ENCODE data around the gene OR4N5. TPM values are rescaled to one million over a fixed set of nuclear protein-coding genes. Genes with fewer than 3 reads are reported as not detected.
"Not testable (repeated sequence)": the region's sequence is repeated elsewhere in the genome, so short reads cannot be mapped to it uniquely, and the experiment has no call there.

OR4N5 gene
- total and polyA plus RNA-seq, 12 donors, result not detected

DNA sequence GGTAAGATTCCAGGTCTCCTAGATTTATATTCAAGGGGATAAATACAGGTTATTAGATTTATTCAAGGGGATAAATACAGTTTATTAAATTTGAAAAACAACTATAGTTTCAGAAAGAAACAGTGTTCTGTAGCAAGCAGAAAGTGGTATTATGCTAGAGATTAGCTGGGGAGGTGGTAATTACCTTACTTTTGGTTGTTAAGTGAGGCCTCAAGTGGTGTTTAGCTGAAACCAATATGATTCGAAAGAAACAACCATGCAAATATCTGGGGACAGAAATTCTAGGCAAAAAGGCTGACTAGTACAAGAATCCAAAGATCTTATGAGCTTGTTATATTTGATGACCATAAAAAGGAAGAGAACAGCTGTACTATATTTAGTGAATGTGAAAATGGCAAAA, 6.2 kb downstream of the OR4N5 start:
- Histone ChIP-seq H3K36me3 (no peaks in the 10 kb centered on the region), H3K9me3 (peaks cover 0 to 5% (median 0%) of the 10 kb centered on the region in 11 donors), H3K27ac (no peak overlapping the region), H3K4me3 (no peak overlapping the region), H3K27me3 (no peaks in the 10 kb centered on the region), H3K4me1 (no peaks in the 10 kb centered on the region)
- ATAC-seq (no peak), DNase-seq (no peak)
- WGBS, 2 donors, result 33 to 56% methylated on average over 1 of the region's 1 CpG
- TF ChIP-seq, protein P1, sequence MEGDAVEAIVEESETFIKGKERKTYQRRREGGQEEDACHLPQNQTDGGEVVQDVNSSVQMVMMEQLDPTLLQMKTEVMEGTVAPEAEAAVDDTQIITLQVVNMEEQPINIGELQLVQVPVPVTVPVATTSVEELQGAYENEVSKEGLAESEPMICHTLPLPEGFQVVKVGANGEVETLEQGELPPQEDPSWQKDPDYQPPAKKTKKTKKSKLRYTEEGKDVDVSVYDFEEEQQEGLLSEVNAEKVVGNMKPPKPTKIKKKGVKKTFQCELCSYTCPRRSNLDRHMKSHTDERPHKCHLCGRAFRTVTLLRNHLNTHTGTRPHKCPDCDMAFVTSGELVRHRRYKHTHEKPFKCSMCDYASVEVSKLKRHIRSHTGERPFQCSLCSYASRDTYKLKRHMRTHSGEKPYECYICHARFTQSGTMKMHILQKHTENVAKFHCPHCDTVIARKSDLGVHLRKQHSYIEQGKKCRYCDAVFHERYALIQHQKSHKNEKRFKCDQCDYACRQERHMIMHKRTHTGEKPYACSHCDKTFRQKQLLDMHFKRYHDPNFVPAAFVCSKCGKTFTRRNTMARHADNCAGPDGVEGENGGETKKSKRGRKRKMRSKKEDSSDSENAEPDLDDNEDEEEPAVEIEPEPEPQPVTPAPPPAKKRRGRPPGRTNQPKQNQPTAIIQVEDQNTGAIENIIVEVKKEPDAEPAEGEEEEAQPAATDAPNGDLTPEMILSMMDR (IDR thresholded peaks at IDR 0.05), result no peak
- intact Hi-C loops (cut with DNase I), result no loop called here

DNA sequence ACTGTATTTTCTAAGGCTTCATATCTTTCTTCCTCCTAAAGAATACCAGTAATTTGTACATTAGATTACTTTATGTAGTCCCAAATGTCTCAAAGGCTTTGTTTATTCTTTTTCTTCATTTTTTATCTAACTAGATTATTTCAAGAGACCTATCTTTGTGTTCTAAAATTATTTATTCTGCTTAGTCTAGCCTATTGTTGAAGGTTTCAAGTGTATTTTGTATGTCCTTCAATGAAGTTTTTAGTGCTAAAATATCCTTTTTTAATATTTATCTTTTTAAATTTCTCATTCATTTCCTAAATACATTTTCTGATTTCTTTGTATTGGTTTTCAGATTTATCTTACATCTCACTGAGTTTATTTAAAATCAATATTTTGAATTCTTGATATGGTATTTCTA, 25.8 kb downstream of the OR4N5 start:
- DNase-seq, result no peak
- Histone ChIP-seq H3K27me3 (no peaks in the 10 kb centered on the region), H3K36me3 (no peaks in the 10 kb centered on the region), H3K4me1 (no peaks in the 10 kb centered on the region), H3K4me3 (no peak overlapping the region), H3K27ac (no peak overlapping the region), H3K9me3 (peaks cover 0 to 52% (median 16%) of the 10 kb centered on the region in 11 donors)
- TF ChIP-seq, protein P1 (IDR thresholded peaks at IDR 0.05), result no peak
- intact Hi-C loops (cut with DNase I), result no loop called here
- ATAC-seq, result no peak

DNA sequence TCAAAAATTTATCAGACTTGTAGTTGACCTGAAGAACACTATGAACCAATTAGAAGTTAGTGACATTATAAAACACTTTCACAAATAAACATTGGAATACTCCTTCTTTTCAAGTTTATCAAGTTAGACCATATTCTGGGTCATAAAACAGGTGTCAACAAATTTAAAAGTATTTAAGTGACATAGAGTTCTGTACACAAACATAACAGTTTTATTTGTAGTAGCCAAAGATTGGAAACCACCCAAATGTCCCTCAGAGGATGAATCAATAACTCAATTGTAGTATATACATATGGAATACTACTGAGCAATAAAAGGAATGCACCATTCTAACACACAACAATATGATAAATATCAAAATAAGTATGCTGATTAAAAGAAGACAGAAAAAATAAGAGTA, 28.5 kb downstream of the OR4N5 start:
- ATAC-seq (no peak), DNase-seq (no peak)
- Histone ChIP-seq H3K4me1 (no peaks in the 10 kb centered on the region), H3K4me3 (no peak overlapping the region), H3K36me3 (no peaks in the 10 kb centered on the region), H3K9me3 (peaks cover 0 to 43% (median 16%) of the 10 kb centered on the region in 11 donors), H3K27me3 (no peaks in the 10 kb centered on the region), H3K27ac (no peak overlapping the region)
- TF ChIP-seq, protein P1 (IDR thresholded peaks at IDR 0.05), result no peak
- intact Hi-C loops (cut with DNase I), result no loop called here

DNA sequence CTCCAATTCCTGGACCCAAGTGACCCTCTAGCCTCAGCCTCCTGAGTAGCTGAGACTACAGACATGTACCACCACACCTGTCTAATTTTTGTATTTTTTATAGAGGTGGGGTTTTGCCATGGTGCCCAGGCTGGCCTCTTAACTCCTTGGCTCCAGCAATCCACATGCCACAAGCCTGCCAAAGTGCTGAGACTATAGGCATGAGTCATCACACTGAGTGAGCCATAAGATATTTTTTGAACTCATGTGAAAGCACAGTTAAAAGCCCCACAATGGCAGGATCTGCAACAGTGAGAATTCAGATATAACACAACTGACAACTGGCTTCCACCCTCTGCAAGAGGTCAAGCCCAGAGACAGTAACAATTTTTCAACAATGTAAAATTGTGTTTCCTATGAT, 31.2 kb downstream of the OR4N5 start:
- intact Hi-C loops (cut with DNase I); H3K36me3 ChIP-seq; H3K4me3 ChIP-seq; ATAC-seq; H3K27ac ChIP-seq; DNase-seq; H3K4me1 ChIP-seq; H3K27me3 ChIP-seq: not testable (repeated sequence)
- H3K9me3 ChIP-seq, result peaks cover 0 to 15% (median 6%) of the 10 kb centered on the region in 11 donors

DNA sequence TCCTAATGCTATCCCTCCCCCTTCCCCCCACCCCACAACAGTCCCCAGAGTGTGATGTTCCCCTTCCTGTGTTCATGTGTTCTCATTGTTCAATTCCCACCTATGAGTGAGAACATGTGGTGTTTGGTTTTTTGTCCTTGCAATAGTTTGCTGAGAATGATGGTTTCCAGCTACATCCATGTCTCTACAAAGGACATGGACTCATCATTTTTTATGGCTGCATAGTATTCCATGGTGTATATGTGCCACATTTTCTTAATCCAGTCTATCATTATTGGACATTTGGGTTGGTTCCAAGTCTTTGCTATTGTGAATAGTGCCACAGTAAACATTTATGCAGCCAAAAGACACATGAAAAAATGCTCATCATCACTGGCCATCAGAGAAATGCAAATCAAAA, 35.6 kb downstream of the OR4N5 start:
- H3K9me3 ChIP-seq; H3K4me3 ChIP-seq; H3K27me3 ChIP-seq; H3K36me3 ChIP-seq; H3K27ac ChIP-seq; DNase-seq; intact Hi-C loops (cut with DNase I); H3K4me1 ChIP-seq; ATAC-seq: not testable (repeated sequence)

DNA sequence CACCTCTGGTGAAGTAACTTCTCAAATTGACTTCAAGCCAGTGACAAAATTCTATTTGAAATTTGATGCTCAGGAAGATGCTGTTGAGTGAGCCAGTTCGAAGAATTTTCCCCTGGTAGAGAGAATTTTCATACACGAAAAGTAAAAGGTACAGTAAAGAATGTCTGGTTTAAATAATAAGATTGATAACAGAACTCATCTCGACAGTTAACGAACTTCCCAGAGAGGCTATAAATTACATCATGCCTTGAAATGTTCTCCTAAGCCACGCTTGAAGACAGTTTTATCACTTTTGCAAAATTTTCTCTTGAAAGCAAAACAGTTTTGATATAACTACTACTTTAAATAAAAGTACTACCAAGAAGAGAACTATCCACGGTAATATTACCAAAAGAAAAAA, 37.7 kb downstream of the OR4N5 start:
- Histone ChIP-seq H3K9me3 (no peaks in the 10 kb centered on the region), H3K4me3 (no peak overlapping the region), H3K36me3 (no peaks in the 10 kb centered on the region), H3K27ac (no peak overlapping the region), H3K4me1 (no peaks in the 10 kb centered on the region), H3K27me3 (no peaks in the 10 kb centered on the region)
- TF ChIP-seq, protein P1 (IDR thresholded peaks at IDR 0.05), result no peak
- intact Hi-C loops (cut with DNase I), result no loop called here
- ATAC-seq, result no peak
- no peak for DNase-seq
- WGBS, 2 donors, result 47 to 48% methylated on average over 6 of the region's 6 CpGs

Measured in heart right ventricle (tissue), 16 donors.